ENCODE measurements around the gene WNT9B. TPM values are rescaled to one million over a fixed set of nuclear protein-coding genes. Genes with fewer than 3 reads are reported as not detected.

WNT9B gene
- total RNA-seq, 1 experiment from 2014 or later: 0.70 TPM

GRCh38 chr17:46874906-46875305 lies 23.5 kb downstream of the WNT9B start:
- Histone ChIP-seq H3K27me3 (ENCODE audit: insufficient read depth, low read length) (no peaks in the 10 kb centered on the region), H3T11ph (ENCODE audit: low read length) (no peak overlapping the region), H2BK15ac (ENCODE audit: low read depth, low read length) (no peak overlapping the region), H2AK5ac (ENCODE audit: insufficient read length, low read length) (no peak overlapping the region), H3K18ac (ENCODE audit: insufficient read length, low read depth, low read length) (no peak overlapping the region), H4K8ac (replicated peaks; ENCODE audit: insufficient read length, low read depth, low read length) (no peak overlapping the region), H3K9ac (ENCODE audit: extremely low read depth, insufficient read length, low read length) (no peak overlapping the region), H4K91ac (ENCODE audit: insufficient read length, low read depth, low read length) (no peak overlapping the region), H3K79me1 (ENCODE audit: insufficient read depth, low read depth, low read length, poor library complexity, severe bottlenecking) (no peaks in the 10 kb centered on the region), H3K27ac (ENCODE audit: insufficient read length, low read depth, low read length) (no peak overlapping the region), H3K14ac (ENCODE audit: insufficient read depth, low read length) (no peak overlapping the region), H2BK5ac (ENCODE audit: insufficient read length, low read length) (no peak overlapping the region), H4K20me1 (ENCODE audit: control insufficient read depth, insufficient read depth, insufficient read length) (no peaks in the 10 kb centered on the region), H3K56ac (ENCODE audit: insufficient read length, low read depth, low read length) (no peak overlapping the region), H3K4me1 (ENCODE audit: insufficient read depth, low read length) (no peaks in the 10 kb centered on the region), H2AFZ (ENCODE audit: low read length) (no peak overlapping the region), H2BK12ac (ENCODE audit: insufficient read length, low read depth, low read length) (no peak overlapping the region), H3K23me2 (ENCODE audit: insufficient read length, low read depth, low read length, poor library complexity, severe bottlenecking) (no peaks in the 10 kb centered on the region), H3K9me3 (ENCODE audit: control insufficient read depth, low read depth, low read length) (no peaks in the 10 kb centered on the region), H3K23ac (ENCODE audit: insufficient read length, low read depth, low read length) (no peak overlapping the region), H2BK20ac (ENCODE audit: low read depth, low read length, poor library complexity, severe bottlenecking) (no peak overlapping the region), H3K79me2 (ENCODE audit: insufficient read depth, low read length) (no peaks in the 10 kb centered on the region), H4K5ac (ENCODE audit: insufficient read length, low read depth, low read length) (no peak overlapping the region), H3K4ac (ENCODE audit: low read depth, low read length) (no peak overlapping the region), H3K4me2 (ENCODE audit: insufficient read depth, insufficient read length, low read length) (no peak overlapping the region), H2BK120ac (ENCODE audit: low read depth, low read length, poor library complexity, severe bottlenecking) (no peak overlapping the region)
- DNase-seq: no peak
- H3K4me1 Mint-ChIP-seq: 0 out of 4 replicates have a peak, but pooled peaks cover 0 to 2% of the 10 kb centered on the region in 2 experiments
- no CpG with 5 or more reads among the region's 16 CpGs for WGBS (ENCODE audit: extremely low coverage, insufficient read length, low lambda C conversion rate)
- H3K27ac Mint-ChIP-seq: peak overlapping the region in 1 of 3 experiments; percentile 35; a peak in 1 of 7 replicates
- H3K36me3 Mint-ChIP-seq (ENCODE audit: insufficient read depth in 1 of 3, low read depth in 3 of 3): no peaks in the 10 kb centered on the region
- H3K27me3 Mint-ChIP-seq (ENCODE audit: low read depth): peaks cover 6% of the 10 kb centered on the region
- no peak overlapping the region for H3K4me3 Mint-ChIP-seq
- no peaks in the 10 kb centered on the region for H3K9me3 Mint-ChIP-seq
- TF ChIP-seq, protein P1, sequence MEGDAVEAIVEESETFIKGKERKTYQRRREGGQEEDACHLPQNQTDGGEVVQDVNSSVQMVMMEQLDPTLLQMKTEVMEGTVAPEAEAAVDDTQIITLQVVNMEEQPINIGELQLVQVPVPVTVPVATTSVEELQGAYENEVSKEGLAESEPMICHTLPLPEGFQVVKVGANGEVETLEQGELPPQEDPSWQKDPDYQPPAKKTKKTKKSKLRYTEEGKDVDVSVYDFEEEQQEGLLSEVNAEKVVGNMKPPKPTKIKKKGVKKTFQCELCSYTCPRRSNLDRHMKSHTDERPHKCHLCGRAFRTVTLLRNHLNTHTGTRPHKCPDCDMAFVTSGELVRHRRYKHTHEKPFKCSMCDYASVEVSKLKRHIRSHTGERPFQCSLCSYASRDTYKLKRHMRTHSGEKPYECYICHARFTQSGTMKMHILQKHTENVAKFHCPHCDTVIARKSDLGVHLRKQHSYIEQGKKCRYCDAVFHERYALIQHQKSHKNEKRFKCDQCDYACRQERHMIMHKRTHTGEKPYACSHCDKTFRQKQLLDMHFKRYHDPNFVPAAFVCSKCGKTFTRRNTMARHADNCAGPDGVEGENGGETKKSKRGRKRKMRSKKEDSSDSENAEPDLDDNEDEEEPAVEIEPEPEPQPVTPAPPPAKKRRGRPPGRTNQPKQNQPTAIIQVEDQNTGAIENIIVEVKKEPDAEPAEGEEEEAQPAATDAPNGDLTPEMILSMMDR (conservative IDR thresholded peaks at IDR 0.05): 0 out of 3 replicates have a peak, but pooled peaks have one; percentile 23
